Gastroesophageal sphincter (tissue), 4 donors: ENCODE data around the gene GPALPP1. TPM values are rescaled to one million over a fixed set of nuclear protein-coding genes. Genes with fewer than 3 reads are reported as not detected.

Experiments used
- ATAC-seq: fragments of 150-250 bp; one replicate; pipeline ENCODE4 v1.9.1; 2016; ENCODE audit warnings: mild to moderate bottlenecking, moderate library complexity
- H3K27ac ChIP-seq, 4 donors: fragments of 200-600 bp; sonication (generic) in 3 of 4; 1 replicate in 3 of 4; 2 replicates in 1 of 4; pipeline ENCODE4 v1.5.1; 2016 to 2019
- H3K27me3 ChIP-seq: fragments of 200-600 bp; sonication (generic); one replicate; pipeline ENCODE4 v1.5.1; 2019
- H3K36me3 ChIP-seq, 2 donors: fragments of 200-600 bp; sonication (generic); one replicate each; pipeline ENCODE4 v1.5.1; 2019; ENCODE audit warnings: control low read depth in 1 of 2
- H3K4me1 ChIP-seq, 3 donors: fragments of 200-600 bp; sonication (generic); 1 replicate in 2 of 3; 2 replicates in 1 of 3; pipeline ENCODE4 v1.5.1; 2016 to 2019; ENCODE audit warnings: control low read depth in 2 of 3
- H3K4me3 ChIP-seq, 2 donors: fragments of 200-600 bp; sonication (generic); one replicate each; pipeline ENCODE4 v1.5.1; 2019; ENCODE audit warnings: mild to moderate bottlenecking in 1 of 2, moderate library complexity in 1 of 2
- H3K9me3 ChIP-seq, 3 donors: fragments of 200-600 bp; sonication (generic); one replicate each; pipeline ENCODE4 v1.5.1; 2017 to 2019; ENCODE audit warnings: control low read depth in 2 of 3
- CTCF ChIP-seq, 4 experiments: fragments of 200-600 bp in 2 of 4; fragments of 450-650 bp in 2 of 4; sonication (generic) in 1 of 4; IDR thresholded peaks; one replicate each; pipeline ENCODE4 v1.5.1; 2017 to 2019; ENCODE audit warnings: antibody characterized with exemption in 4 of 4, mild to moderate bottlenecking in 2 of 4, moderate library complexity in 2 of 4
- EP300 ChIP-seq: sonication (generic); formaldehyde crosslinking; IDR thresholded peaks from one replicate; pipeline ENCODE4 v1.6.1; 2017; ENCODE audit warnings: antibody characterized with exemption, mild to moderate bottlenecking
- POLR2A ChIP-seq, 2 donors: fragments of 450-650 bp; IDR thresholded peaks; one replicate each; pipeline ENCODE4 v1.6.1; 2017; ENCODE audit warnings: antibody characterized with exemption in 2 of 2, mild to moderate bottlenecking in 2 of 2, moderate library complexity in 1 of 2
- POLR2AphosphoS5 ChIP-seq: sonication (generic); formaldehyde crosslinking; IDR thresholded peaks from one replicate; pipeline ENCODE4 v1.6.1; 2017; ENCODE audit warnings: antibody characterized with exemption
- WGBS, 2 donors: methylation state at CpG; one replicate each; pipeline ENCODE4 v1.1.5; 2018; ENCODE audit warnings: low coverage in 1 of 2; 5-methylcytosine and 5-hydroxymethylcytosine counted together
- total RNA-seq, 4 donors: library from RNA; depleted of rRNA; stranded (reverse); fragments of >200 nt; gene quantifications; one replicate each; pipeline ENCODE4 v1.1.0, GENCODE V29; 2016

GPALPP1 gene
- total RNA-seq, 4 donors from 2014 or later: 25.8 to 32.7 (median 26.4) TPM

- ATAC-seq: no peak
- H3K27me3 ChIP-seq: no peaks in the 10 kb centered on the region
- TF ChIP-seq POLR2AphosphoS5 (no peak), EP300 (no peak), CTCF (IDR thresholded peaks at IDR 0.05) (no peak), POLR2A (IDR thresholded peaks at IDR 0.05) (no peak)
- H3K4me3 ChIP-seq: no peak overlapping the region
- no peaks in the 10 kb centered on the region for H3K9me3 ChIP-seq
- H3K4me1 ChIP-seq: no peaks in the 10 kb centered on the region
- WGBS, 2 donors: 72 to 93% methylated on average over 2 of the region's 2 CpGs
- no peak overlapping the region for H3K27ac ChIP-seq
- H3K36me3 ChIP-seq: peaks cover 0 to 95% of the 10 kb centered on the region in 2 donors
These were observed 14.8 kb downstream of the GPALPP1 start for GRCh38 chr13:45004096-45004495.

GRCh38 chr13:45007225-45007624, 17.9 kb downstream of the GPALPP1 start:
- no peaks in the 10 kb centered on the region for H3K9me3 ChIP-seq
- no peak overlapping the region for H3K27ac ChIP-seq
- no peaks in the 10 kb centered on the region for H3K4me1 ChIP-seq
- TF ChIP-seq CTCF (IDR thresholded peaks at IDR 0.05): no peak
- TF ChIP-seq POLR2A (IDR thresholded peaks at IDR 0.05): no peak
- TF ChIP-seq POLR2AphosphoS5: no peak
- TF ChIP-seq EP300: no peak
- no peak for ATAC-seq
- H3K4me3 ChIP-seq: no peak overlapping the region
- H3K36me3 ChIP-seq: peaks cover 0 to 96% of the 10 kb centered on the region in 2 donors
- H3K27me3 ChIP-seq: no peaks in the 10 kb centered on the region

GRCh38 chr13:45007823-45008222, 18.5 kb downstream of the GPALPP1 start:
- H3K4me3 ChIP-seq: no peak overlapping the region
- no peak for TF ChIP-seq POLR2AphosphoS5
- no peaks in the 10 kb centered on the region for H3K27me3 ChIP-seq
- ATAC-seq: no peak
- H3K9me3 ChIP-seq: no peaks in the 10 kb centered on the region
- H3K36me3 ChIP-seq: peaks cover 0 to 96% of the 10 kb centered on the region in 2 donors
- H3K4me1 ChIP-seq: no peaks in the 10 kb centered on the region
- H3K27ac ChIP-seq: no peak overlapping the region
- 91 to 100% methylated on average over 1 of the region's 1 CpG for WGBS, 2 donors

GRCh38 chr13:45011198-45011597, 21.9 kb downstream of the GPALPP1 start:
- Histone ChIP-seq H3K27ac (no peak overlapping the region), H3K4me3 (no peak overlapping the region), H3K36me3 (peaks cover 6 to 94% of the 10 kb centered on the region in 2 donors), H3K27me3 (no peaks in the 10 kb centered on the region), H3K9me3 (no peaks in the 10 kb centered on the region), H3K4me1 (no peaks in the 10 kb centered on the region)
- 91 to 96% methylated on average over 3 to 5 of the region's 6 CpGs for WGBS, 2 donors
- ATAC-seq: no peak
- no peak for TF ChIP-seq POLR2A (IDR thresholded peaks at IDR 0.05)
- TF ChIP-seq CTCF (IDR thresholded peaks at IDR 0.05): no peak
- no peak for TF ChIP-seq EP300
- no peak for TF ChIP-seq POLR2AphosphoS5

GRCh38 chr13:45015300-45015699, 26.0 kb downstream of the GPALPP1 start:
- Histone ChIP-seq H3K9me3 (no peaks in the 10 kb centered on the region), H3K36me3 (peaks cover 6 to 82% of the 10 kb centered on the region in 2 donors), H3K27me3 (no peaks in the 10 kb centered on the region), H3K4me3 (no peak overlapping the region), H3K27ac (no peak overlapping the region), H3K4me1 (no peaks in the 10 kb centered on the region)
- no peak for ATAC-seq
- whole genome bisulfite sequencing, 2 donors: 90 to 93% methylated on average over 2 of the region's 2 CpGs
- TF ChIP-seq CTCF (IDR thresholded peaks at IDR 0.05) (no peak), POLR2AphosphoS5 (no peak), EP300 (no peak), POLR2A (IDR thresholded peaks at IDR 0.05) (no peak)
